CD4-positive, alpha-beta T cell treated with Interleukin-17A for 1 hour (primary cell): ENCODE measurements around the gene TAF7L.

Experiments used
- DNase-seq: peaks from one replicate; pipeline ENCODE4 v3.0.0-alpha.2; 2020

The TAF7L gene

DNA sequence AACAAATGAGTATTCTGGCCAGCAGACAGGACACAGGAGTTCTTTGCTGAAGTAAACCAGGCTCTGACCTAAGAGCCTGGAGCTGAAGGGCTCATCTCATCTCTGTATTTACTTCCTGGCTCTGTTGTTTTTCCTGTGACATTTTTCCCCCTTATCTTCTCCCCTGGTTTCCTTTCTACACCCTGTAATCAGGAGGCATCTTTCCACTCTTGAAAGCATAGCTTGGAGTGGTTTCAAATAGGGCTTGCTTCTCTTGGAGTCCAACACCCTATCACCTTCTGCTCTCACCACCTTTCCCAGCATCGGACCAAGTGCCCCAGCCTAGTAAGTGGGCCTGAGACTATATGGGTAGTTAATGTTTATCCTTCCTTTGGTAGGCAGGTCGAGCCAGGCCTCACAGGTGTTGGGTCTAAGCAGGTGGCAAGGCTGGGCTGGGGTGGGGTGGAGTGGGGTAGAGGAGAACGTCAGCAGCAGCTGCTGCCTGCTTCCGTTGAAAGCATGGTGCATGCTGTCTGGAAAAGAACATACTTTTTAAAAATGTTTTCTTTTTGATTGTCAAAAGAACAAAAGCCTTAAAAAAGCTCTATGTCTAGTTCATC is 70.4 kb downstream of the TAF7L start:
- no peak for DNase-seq

DNA sequence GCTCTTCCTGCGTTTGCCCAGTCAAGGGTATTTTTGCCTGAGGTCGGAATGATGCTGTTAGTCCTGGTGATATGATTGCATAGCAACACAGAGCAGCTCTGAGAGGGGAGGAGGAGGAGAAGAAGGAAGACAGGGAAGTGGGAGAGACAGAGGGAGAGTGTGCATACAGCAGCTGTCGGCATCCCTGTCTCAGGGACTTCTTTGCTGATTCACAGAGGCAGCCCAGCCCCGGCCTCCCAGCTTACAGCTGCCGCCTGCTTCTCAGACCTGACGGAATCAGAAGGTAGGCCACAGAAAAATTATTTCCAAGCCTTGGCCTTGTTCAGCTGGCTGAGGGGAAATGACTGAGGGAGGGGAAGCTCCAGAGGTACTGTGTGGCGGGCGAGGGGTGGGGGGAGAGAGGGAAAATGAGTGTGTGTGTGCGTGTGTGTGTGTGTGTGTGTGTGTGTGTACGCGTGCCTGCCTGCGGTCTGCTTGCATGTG is 71.2 kb downstream of the TAF7L start:
- peak; percentile 16 for DNase-seq

DNA sequence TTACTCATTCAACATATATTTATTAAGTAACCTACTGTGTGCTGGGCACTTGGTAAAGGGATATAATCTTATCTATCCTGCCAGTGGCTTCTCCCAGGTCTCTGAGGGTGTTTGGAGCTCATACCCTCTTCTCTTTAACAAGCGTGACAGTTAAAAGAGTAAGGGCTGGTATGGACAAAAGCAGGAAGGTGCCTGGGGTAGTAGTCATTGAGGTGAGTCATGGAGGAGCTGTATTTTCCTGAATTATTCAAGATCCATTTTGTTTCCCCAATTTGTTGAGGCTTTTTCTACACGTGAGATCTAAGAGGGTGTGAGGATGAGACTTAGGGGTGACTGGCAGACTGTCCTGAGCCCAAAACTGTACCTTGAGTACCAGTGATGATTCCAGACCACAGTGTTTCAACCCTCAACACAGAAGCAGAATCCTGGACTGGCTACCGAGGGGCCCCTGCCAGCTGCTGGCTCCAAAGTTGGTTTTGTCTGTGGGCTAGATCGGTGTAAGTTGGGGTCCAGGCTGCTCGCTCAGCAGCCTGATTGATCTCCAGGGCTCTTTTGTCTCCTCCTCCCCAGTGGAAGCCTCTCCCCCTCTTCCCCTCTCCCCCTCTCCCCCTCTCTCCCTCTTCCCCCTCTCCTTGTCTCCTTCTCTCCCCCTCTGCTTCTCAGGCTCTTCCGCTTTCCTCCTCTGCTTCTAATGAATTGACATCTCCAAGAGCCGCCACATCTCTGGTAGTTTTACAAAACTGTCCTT is 71.8 kb downstream of the TAF7L start, which contains the start of gene DRP2:
TSS of gene DRP2 (plus strand) at position 671 of the 748 bp plus-strand sequence. CDS start 11,862 bp downstream, outside the sequence.
- DNase-seq: no peak
